Measurements from ENCODE around the gene RETSAT.
"Not testable (repeated sequence)": the region's sequence is repeated elsewhere in the genome, so short reads cannot be mapped to it uniquely, and the experiment has no call there.

- not testable (repeated sequence) for TF ChIP-seq CTCF, POLR2A (IDR thresholded peaks at IDR 0.05)
Observed at GRCh38 chr2:85323988-85324367, 30.4 kb downstream of the RETSAT start.
